Upper lobe of left lung (tissue), 4 donors: ENCODE data around the gene GOSR2.

Experiments used
- CTCF ChIP-seq, 6 experiments: fragments of 450-650 bp in 4 of 6; fragments of 200-600 bp in 2 of 6; sonication (generic) in 2 of 6; IDR thresholded peaks; one replicate each; pipeline ENCODE4 v1.5.1; 2016 to 2019; ENCODE audit warnings: antibody characterized with exemption in 6 of 6
- POLR2AphosphoS5 ChIP-seq, 2 donors: sonication (generic); formaldehyde crosslinking; IDR thresholded peaks; one replicate each; pipeline ENCODE4 v1.5.1; 2017; ENCODE audit warnings: antibody characterized with exemption in 2 of 2

GRCh38 chr17:46885415-46886309, 37.3 kb upstream of the GOSR2 start:
- TF ChIP-seq POLR2AphosphoS5 (IDR thresholded peaks at IDR 0.05) (no peak), CTCF (IDR thresholded peaks at IDR 0.05) (no peak)
